ENCODE results near the gene COL4A6.
"Not testable (repeated sequence)": the region's sequence is repeated elsewhere in the genome, so short reads cannot be mapped to it uniquely, and the experiment has no call there.

DNA sequence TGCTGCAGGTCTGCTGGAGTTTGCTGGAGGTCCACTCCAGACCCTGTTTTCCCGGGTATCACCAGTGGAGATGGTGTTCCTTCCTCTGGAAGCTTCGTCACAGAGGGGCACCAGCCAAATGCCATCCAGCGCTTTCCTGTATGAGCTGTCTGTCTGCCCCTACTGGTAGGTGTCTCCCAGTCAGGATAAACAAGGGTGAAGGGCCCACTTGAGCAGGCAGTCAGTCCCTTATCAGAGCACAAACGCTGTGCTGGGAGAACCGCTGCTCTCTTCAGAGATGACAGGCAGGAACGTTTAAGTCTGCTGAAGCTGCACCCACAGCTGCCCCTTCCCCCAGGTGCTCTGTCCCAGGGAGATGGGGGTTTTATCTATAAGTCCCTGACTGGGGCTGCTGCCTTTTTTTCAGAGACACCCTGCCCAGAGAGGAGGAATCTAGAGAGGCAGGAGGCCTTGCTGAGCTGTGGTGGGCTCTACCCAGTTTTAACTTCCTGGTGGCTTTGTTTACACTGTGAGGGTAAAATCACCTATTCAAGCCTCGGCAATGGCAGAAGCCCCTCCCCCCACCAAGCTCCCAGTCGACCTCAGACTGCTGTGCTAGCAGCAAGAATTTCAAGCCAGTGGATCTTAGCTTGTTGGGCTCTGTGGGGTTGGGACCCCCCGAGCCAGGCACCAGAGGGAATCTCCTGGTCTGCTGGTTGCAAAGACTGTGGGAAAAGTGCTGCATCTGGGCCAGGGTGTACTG lies 47.1 kb downstream of the COL4A6 start:
- TF ChIP-seq, protein P1, sequence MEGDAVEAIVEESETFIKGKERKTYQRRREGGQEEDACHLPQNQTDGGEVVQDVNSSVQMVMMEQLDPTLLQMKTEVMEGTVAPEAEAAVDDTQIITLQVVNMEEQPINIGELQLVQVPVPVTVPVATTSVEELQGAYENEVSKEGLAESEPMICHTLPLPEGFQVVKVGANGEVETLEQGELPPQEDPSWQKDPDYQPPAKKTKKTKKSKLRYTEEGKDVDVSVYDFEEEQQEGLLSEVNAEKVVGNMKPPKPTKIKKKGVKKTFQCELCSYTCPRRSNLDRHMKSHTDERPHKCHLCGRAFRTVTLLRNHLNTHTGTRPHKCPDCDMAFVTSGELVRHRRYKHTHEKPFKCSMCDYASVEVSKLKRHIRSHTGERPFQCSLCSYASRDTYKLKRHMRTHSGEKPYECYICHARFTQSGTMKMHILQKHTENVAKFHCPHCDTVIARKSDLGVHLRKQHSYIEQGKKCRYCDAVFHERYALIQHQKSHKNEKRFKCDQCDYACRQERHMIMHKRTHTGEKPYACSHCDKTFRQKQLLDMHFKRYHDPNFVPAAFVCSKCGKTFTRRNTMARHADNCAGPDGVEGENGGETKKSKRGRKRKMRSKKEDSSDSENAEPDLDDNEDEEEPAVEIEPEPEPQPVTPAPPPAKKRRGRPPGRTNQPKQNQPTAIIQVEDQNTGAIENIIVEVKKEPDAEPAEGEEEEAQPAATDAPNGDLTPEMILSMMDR (IDR thresholded peaks at IDR 0.05): not testable (repeated sequence)
- not testable (repeated sequence) for TF ChIP-seq POLR2A (IDR thresholded peaks at IDR 0.05)

Measured in breast epithelium (tissue), 3 donors.